HG03439 (cell line): ENCODE results near the gene ALKBH7.
A peak's percentile ranks its signal among the peaks of the same experiment; 100 is the strongest.
"Not testable (repeated sequence)": the region's sequence is repeated elsewhere in the genome, so short reads cannot be mapped to it uniquely, and the experiment has no call there.

Experiments used
- ATAC-seq: cut with Tn5 transposase; IDR thresholded peaks from one replicate; pipeline ENCODE4 v1.9.1; 2021; ENCODE audit warnings: mild to moderate bottlenecking, moderate library complexity; ENCODE audit not compliant: unreplicated experiment

Gene ALKBH7, protein sequence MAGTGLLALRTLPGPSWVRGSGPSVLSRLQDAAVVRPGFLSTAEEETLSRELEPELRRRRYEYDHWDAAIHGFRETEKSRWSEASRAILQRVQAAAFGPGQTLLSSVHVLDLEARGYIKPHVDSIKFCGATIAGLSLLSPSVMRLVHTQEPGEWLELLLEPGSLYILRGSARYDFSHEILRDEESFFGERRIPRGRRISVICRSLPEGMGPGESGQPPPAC

DNA sequence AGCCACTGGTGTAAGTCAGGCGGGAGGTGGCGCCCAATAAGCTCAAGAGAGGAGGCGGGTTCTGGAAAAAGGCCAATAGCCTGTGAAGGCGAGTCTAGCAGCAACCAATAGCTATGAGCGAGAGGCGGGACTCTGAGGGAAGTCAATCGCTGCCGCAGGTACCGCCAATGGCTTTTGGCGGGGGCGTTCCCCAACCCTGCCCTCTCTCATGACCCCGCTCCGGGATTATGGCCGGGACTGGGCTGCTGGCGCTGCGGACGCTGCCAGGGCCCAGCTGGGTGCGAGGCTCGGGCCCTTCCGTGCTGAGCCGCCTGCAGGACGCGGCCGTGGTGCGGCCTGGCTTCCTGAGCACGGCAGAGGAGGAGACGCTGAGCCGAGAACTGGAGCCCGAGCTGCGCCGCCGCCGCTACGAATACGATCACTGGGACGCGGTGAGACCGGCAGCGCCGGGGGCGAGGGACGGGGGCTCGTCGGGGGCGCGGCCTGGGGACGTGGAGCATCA, at the start of gene ALKBH7:
Gene ALKBH7 (plus strand): TSS at position 201 of the 502 bp plus-strand sequence. CDS start 27 bp downstream, at position 228.
- peak; percentile 76 for ATAC-seq

DNA sequence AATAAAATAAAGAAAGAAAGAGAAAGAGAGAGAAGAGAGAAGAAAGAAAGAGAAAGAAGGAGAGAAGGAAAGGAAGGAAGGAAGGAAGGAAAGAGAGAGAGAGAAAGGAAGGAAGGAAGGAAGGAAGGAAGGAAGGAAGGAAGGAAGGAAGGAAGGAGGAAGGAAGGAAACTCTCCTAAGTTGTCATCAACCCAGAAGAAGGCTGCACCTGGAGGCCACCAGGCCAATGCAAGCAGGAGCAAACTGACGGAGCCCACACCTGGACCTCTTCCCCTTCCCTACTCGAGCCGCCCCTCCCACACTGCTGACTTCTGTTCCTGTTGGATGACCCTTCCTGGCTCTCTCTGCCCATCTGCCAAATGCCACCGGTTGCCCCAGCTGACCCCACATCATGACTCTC, 47.8 kb upstream of the ALKBH7 start:
- no peak for ATAC-seq

DNA sequence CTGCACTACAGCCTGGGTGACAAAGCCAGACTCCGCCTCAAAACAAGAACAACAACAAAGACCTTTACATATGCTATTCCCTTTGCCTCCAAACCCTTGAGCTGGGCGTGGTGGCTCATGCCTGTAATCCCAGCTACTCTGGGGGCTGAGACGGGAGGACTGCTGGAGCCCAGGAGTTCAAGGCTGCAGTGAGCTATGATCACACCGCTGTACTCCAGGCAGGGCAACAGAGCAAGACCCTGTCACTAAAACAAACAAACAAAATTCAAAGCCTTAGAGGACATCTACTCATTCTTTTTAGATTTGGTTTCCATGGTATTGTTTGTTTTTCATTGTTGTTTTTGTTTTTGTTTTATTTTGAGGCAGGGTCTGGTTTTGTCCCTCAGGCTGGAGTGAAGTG, 47.0 kb upstream of the ALKBH7 start:
- ATAC-seq = no peak

DNA sequence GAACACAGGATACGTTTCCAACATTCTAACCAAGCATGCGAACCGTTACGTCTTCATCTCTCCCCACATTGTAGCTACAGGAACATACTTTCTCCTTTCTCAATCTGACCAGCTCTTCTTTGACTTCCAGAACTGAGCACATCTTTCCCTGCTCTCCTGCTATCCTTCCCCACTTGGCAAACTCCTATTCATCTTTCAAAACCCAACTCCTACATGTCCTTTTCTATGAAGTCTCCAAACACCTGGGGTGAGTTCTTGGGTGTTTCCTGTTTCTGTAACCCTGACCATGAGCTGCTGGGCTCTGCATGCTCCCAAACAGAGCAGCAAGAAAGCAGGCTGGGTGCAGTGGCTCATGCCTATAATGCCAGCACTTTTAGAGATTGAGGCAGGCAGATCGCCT, 45.8 kb upstream of the ALKBH7 start:
- ATAC-seq = no peak

DNA sequence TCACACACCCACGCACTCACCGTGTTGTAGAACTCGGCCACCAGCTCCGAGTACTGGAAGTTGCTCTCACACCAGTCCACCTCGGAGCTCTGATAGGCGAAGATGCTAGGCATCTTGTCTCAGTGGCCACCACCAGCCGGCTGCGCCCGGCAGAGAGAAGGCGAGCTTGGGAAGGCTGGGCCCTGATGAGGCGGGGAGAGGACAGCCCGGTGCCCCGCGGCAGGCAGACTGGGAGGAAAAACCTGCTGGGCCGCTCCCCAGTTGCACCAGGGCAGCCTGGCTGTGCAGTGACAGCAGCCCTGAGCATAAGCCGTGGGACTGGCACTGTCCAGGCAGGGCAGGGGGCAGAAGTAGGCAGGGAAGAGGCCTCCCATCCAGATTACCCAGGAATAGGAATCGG, 39.2 kb upstream of the ALKBH7 start, which contains the start of gene ACER1:
Gene ACER1 (minus strand): TSS at position 174 of the 400 bp plus-strand sequence. CDS start 61 bp downstream, at position 113.
- ATAC-seq = no peak

DNA sequence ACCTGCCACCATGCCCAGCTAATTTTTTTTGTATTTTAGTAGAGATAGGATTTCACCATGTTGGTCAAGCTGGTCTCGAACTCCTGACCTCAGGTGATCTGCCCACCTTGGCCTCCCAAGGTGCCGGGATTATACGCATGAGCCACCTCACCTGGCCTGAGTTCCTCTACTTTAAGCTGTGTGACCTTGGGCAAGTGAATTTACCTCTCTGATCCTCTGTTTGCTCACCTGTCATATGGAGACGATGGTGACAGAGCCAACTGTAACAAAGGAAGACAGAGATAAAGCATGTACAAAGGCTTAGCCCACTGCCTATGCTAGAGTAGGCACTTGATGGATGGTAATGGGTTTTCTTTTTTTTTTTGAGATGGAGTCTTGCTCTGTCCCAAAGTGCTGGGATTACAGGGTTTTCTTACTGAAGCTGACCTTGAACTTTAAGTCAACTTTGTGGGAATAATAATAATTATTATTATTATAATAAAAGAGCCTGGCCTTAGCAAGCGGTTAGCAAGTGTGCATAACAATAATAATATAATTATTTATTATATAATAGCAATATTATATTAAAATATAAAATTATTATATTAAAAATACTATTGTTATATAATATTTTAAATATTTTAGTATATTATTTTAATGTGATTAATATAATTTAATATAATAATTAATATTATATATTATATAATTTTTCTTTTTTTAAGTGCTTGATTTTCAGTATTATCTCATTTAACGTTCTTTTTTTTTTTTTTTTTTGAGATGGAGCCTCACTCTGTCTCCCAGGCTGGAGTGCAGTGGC, 37.9 kb upstream of the ALKBH7 start:
- no peak for ATAC-seq

DNA sequence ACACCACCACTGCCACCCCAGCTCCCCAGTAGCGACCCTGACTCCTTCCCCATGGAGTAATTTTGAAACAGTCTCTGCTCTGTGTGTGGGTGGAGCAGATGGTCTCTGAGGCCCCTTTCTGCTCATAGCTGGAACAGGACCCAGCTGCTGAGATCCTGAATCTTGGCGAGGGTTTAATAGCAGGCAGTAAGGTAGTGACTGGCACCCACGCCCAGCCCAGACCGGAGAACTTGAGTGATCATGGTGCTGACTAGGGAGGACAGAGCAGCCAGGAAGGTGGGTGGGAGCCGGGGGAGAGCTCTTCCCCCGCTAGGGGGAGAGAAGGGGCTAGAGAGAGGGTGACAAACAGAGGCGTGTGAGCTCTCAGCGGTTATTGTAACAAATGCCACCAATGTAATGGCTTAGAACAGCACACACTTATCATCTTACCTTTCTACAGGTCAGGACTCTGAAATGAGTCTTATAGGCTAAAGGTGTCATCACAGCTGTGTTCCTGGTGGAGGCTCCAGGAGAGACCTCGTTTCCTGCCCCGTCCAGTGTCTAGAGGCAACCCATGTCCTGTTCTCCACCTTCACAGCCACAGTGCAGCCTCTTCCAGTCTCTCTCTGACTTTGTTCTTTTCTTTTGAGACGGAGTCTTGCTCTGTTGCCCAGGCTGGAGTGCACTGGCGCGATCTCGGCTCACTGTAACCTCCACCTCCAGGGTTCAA, 31.9 kb upstream of the ALKBH7 start:
- no peak for ATAC-seq

DNA sequence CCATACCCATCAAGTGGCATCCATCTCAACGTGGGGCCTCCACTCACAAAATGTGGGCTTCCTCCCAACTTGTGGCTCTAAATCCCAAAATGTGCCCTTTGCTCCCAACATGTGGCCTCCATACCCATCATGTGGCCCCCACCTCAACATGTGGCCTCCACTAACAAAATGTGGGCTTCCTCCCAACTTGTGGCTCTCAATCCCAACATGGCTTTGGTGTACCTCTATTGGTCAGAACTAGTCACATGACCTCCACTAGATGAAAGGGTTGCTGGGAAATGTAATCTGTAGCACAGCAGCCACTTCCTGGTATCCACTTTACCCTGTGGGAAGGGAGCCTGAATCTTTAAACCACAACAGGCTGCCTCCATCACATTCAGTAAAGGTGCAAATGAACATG, 29.1 kb upstream of the ALKBH7 start:
- no peak for ATAC-seq

DNA sequence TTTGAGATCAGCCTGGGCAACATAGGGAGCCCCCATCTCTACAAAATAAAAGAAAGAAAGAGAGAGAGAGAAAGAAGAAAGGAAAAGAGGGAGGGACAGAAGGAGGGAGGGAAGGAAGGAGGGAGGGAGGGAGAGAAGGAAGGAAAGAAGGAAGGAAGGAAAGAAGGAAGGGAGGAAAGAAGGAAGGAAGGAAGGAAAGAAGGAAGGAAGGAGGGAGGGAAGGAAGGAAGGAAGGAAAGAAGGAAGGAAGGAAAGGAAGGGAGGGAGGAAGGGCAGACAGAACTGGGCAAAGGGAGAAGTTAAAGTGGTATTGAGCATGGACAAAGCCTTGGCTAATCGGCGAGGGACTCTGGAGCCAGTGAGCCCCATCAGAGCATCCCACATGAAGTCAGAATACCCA, 23.3 kb upstream of the ALKBH7 start:
- not testable (repeated sequence) for ATAC-seq

DNA sequence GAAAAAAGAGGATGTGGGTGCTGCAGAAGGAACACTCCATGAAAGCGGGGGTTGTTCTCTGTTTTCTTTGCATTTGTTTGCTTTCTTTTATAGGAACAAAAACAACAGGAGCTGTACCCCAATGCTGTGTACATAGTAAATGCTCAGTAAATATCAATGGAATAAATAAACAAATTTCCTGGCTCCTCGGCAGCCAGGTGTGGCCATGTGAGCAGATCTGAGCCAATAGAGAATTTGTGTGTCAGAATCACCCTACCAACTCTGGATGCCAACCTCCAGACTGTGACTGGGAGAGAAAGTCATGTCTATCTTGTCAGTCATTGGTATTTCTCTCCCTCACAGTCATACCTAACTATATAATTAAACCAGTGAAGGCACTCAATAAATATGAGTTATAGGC, 21.9 kb upstream of the ALKBH7 start:
- no peak for ATAC-seq

DNA sequence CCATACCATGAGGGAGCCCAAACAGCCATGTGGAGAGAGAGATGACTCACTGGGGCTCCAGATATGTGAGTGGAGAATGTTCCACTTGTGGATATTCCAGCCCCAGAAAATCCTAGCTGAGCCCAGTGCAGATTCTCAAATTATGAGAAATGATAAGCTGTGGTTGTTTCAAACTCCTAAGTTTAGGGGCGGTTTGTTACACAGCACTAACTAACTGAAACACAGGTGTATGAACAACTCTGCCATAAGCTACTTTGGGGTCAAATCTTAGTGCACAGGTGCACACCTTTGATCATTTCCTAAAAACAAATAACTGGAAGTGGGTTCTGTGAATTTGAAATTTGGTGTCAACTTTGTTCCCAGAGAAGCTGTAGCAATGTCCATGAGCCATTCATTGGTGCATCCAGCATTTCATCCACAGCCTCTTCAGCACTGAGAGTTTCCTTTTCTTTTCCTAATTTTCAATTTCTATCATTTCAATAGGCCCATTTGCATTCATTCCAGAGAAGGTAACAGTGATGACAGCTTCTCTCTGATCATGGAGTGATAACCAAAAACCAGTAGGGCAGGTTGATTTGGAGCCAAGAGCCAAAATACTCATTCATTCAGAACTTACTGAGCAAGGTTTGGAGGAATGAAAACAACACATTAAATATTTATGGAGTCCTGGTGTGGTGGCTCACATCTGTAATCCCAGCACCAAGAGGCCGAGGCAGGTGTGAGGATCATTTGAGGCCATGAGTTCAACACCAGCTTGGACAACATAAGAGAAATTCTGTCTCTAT, 20.0 kb upstream of the ALKBH7 start:
- ATAC-seq = no peak

DNA sequence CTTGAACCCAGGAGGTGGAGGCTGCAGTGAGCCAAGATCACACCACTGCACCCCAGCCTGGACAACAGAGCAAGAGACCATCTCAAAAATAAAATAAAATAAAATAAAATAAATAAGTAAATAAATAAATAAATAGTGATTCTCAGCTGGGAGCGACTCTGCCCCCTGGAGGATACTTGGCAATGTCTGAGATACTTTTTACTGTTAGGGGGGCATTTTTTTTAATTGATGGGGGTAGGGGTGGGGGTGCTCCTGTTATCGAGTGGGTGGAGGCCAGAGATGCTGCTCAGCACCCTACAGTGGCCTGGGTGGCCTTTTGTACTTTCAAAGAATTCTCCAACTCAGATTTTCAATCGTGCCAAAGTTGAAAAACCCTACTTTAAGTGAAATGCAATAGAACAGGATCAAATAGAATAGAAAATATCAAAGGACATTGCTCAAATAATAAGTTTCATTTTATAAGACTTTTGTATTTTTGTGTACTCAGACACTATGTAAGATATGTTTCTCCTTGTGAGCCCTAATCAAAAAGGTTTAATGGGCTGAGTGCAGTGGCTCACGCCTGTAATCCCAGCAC, 18.4 kb upstream of the ALKBH7 start:
- ATAC-seq = no peak

DNA sequence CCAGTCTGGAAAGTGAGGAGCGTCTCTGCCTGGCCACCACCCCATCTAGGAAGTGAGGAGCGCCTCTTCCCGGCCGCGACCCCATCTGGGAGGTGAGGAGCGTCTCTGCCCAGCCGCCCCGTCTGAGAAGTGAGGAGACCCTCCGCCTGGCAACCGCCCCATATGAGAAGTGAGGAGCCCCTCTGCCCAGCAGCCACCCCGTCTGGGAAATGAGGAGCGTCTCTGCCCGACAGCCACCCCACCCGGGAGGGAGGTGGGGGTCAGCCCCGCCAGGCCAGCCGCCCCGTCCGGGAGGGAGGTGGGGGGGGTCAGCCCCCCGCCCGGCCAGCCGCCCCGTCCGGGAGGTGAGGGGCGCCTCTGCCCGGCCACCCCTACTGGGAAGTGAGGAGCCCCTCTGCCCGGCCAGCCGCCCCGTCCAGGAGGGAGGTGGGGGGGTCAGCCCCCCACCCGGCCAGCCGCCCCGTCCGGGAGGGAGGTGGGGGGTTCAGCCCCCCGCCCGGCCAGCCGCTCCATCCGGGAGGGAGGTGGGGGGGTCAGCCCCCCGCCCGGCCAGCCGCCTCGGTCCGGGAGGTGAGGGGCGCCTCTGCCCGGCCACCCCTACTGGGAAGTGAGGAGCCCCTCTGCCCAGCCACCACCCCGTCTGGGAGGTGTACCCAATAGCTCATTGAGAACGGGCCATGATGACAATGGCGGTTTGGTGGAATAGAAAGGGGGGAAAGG, 17.1 kb upstream of the ALKBH7 start:
- ATAC-seq = not testable (repeated sequence)

DNA sequence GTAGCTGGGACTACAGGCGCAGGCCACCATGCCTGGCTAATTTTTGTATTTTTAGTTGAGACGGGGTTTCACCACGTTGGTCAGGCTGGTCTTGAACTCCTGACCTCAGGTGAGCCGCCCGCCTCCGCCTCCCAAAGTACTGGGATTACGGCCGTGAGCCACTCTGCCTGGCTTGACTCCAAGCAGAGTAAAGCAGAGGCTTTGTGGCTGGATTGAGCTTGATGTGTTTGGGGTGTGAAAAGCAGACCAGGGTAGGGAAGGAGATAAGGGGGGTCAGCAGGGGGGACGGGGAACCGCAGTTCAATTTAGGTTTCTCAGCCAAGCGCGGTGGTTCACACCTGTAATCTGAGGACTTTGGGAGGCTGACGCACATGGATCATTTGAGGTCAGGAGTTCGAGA, 15.4 kb upstream of the ALKBH7 start:
- no peak for ATAC-seq

DNA sequence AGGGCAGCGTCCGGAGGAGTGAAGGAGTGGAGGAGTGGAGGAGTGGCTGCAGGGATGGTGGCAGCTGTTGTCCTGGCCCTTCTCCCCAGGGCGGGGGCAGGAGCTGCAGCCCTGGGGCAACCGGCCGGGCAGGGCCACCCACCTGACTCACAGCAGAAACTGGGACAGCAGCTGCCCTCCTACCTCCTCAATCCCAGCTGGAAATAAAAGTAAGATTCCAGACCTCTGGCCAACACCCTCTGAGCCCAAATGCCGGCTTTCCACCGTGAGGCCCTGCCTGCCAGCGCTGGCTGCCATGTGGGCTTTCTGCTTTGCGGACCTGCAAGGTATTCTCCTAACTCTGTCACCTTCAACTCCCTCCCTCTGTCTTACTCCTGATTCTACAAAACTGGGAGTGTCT, 14.6 kb upstream of the ALKBH7 start:
- no peak for ATAC-seq

DNA sequence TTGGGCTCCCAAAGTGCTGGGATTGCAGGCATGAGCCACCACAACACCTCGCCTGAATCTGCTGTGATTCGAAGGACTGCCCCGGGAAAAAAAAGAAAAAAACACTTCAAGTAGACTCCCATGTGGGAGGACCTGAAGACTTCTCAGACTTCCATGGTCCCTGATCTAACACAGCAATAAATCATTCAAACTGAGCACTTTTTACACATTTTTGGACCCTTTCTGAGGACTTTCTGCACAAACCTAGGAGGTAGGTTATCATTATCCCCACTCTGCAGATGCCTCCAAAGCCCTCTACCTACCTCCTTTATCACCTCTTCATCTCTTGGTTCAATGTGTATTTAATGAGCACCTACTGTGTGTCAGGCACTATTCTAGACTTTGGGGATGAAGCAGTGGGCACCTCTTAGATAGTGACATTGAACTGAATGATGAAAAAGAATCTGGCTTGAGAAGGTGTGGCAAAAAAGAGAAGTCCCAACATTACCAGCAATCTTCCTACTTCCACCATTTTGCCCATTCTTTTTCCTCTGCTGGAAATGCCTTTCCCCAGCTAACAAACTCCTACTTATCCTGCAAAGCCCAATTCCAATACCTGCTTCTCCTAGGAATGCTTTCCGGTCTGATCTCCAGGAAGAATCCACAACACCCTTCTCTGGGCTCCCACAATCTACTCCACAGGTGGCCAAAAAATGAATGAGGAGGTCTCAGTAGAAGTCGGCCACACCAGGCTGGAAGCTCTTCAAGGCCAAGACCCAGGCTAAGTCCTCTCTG, 12.8 kb upstream of the ALKBH7 start:
- ATAC-seq = no peak

DNA sequence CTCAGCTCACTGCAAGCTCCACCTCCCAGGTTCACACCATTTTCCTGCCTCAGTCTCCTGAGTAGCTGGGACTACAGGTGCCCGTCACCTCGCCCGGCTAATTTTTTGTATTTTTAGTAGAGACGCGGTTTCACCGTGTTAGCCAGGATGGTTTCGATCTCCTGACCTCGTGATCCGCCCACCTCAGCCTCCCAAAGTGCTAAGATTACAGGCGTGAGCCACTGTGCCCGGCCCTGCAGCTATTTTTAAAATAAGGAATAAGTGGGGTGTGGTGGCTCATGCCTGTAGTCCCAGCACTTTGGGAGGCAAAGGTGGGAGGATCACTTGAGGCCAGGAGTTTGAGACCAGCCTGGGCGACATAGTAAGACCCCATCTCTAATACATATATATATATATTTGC, 12.1 kb upstream of the ALKBH7 start:
- not testable (repeated sequence) for ATAC-seq

DNA sequence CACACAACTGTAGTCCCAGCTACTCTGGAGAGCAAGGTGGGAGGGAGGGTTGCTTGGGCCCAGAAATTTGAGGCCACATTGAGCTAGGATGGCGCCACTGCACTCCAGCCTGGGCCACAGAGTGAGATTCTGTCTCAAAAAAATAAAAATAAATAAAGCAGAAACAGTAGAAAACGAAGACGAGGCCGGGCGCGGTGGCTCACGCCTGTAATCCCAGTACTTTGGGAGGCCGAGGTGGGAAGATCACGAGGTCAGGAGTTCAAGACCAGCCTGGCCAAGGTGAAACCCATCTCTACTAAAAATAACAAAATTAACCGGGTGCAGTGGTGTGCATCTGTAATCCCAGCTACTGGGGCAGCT, 11.8 kb upstream of the ALKBH7 start:
- ATAC-seq = not testable (repeated sequence)

DNA sequence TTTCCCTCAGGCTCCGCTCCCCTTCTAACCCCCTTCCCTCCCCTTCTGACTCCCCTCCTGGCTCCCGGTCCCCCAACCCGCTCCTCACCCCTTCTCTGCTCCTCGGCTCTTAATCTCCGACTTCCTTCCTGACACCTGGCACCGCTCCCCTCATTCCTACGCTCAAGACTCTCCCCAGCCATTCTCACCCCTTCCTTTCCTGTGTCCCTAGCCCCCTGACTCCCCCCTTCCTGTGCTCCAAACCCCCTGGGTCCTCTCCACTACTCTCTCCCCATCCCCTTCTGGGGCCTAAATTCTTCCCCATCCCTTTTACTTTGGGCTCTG, 10.6 kb upstream of the ALKBH7 start:
- no peak for ATAC-seq
